Measurements from ENCODE around the gene CLEC4M.

- no peak for TF ChIP-seq CTCF (IDR thresholded peaks at IDR 0.05)
- no peak for TF ChIP-seq POLR2A (IDR thresholded peaks at IDR 0.05)
Observed at GRCh38 chr19:7729211-7729610, 33.8 kb upstream of the CLEC4M start.
